Stimulated activated naive B cell treated with anti-CD40 and anti-IgM and Interleukin-4, amounts not matched to agents 10 μg/mL and 1 μg/mL and 100 μg/mL, for 72 hours (primary cell): ENCODE data around the gene MEP1A.

Experiments used
- ATAC-seq, 2 donors: fragments of 150-1000 bp; cut with Tn5 transposase; replicated peaks; 2 replicates each; pipeline ENCODE4 v1.10.0; 2021; ENCODE audit warnings: moderate library complexity in 1 of 2
- DNase-seq: peaks from one replicate; pipeline ENCODE4 v3.0.0; 2021
- H3K27ac Mint-ChIP-seq: one replicate; pipeline ENCODE4 v1.8.0; 2022; ENCODE audit warnings: mild to moderate bottlenecking, mixed read lengths
- H3K27me3 Mint-ChIP-seq, 2 donors: one replicate each; pipeline ENCODE4 v1.8.0; 2022; ENCODE audit warnings: mixed read lengths in 2 of 2
- H3K36me3 Mint-ChIP-seq, 2 donors: one replicate each; pipeline ENCODE4 v1.8.0; 2022; ENCODE audit warnings: mixed read lengths in 2 of 2, mild to moderate bottlenecking in 1 of 2
- H3K4me1 Mint-ChIP-seq, 2 donors: one replicate each; pipeline ENCODE4 v1.8.0; 2022; ENCODE audit warnings: mixed read lengths in 2 of 2, mild to moderate bottlenecking in 1 of 2
- H3K4me3 Mint-ChIP-seq, 2 donors: one replicate each; pipeline ENCODE4 v1.8.0; 2022; ENCODE audit warnings: mild to moderate bottlenecking in 2 of 2, mixed read lengths in 2 of 2, moderate library complexity in 1 of 2
- H3K9me3 Mint-ChIP-seq, 2 donors: one replicate each; pipeline ENCODE4 v1.8.0; 2022; ENCODE audit warnings: mixed read lengths in 2 of 2, mild to moderate bottlenecking in 1 of 2

MEP1A gene

DNA sequence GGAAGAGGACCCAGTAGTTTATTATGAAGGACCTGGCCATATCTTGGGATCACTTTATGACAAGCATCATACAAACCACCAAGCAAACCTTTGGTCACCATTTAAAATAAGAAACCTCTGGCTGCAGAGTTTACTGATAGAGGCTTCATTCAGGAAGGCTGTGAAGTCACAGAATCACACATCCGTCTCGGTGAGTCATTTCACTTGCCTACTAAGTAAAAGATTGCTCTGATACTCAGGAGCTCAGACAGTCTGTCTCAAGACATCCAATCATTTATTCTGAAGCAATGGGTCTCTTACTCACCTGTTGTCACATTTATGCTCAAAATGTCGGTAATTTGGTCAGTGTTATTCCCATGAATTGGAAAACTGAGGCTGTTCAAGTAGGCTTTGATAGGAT, 94.8 kb downstream of the MEP1A start:
- no peak for DNase-seq
- no peak overlapping the region for H3K4me3 Mint-ChIP-seq
- H3K36me3 Mint-ChIP-seq = no peaks in the 10 kb centered on the region
- no peaks in the 10 kb centered on the region for H3K9me3 Mint-ChIP-seq
- no peaks in the 10 kb centered on the region for H3K4me1 Mint-ChIP-seq
- H3K27ac Mint-ChIP-seq = no peak overlapping the region
- no peak for ATAC-seq
- no peaks in the 10 kb centered on the region for H3K27me3 Mint-ChIP-seq

DNA sequence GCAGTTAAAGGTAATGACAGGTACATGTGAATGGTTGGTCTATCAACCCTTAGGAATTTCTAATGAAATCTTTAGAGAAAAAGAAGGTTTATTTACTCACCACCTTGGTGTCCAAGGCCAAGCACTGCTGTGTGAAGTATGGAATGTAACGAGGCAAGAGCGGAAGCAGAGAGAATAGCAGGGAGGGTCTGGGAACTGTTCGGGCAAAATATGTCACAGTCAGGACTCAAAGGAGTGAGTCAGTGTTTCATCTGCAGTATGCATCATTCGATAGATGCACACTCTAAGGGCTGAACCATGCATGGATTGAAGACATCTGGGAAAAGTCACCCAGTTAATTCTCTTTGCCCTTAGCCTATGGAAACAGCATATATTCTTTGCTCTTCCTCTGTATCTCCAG, 95.4 kb downstream of the MEP1A start:
- Mint-ChIP-seq H3K36me3 (no peaks in the 10 kb centered on the region), H3K27ac (no peak overlapping the region), H3K4me1 (no peaks in the 10 kb centered on the region), H3K4me3 (no peak overlapping the region), H3K27me3 (no peaks in the 10 kb centered on the region), H3K9me3 (no peaks in the 10 kb centered on the region)
- ATAC-seq = no peak
- no peak for DNase-seq
